Epithelial cell of esophagus (primary cell): ENCODE measurements around the gene COL15A1.

Experiments used
- DNase-seq: peaks from one replicate; pipeline ENCODE4 v3.0.0; 2010; ENCODE audit warnings: low read depth
- H3K4me3 ChIP-seq: 2 replicates; pipeline ENCODE4 v1.5.1; 2011; ENCODE audit warnings: mild to moderate bottlenecking, low read length, control low read depth
- CTCF ChIP-seq: IDR thresholded peaks from 2 replicates; pipeline ENCODE4 v1.5.1; 2011; ENCODE audit warnings: low read depth, mild to moderate bottlenecking, low read length, control low read depth, inconsistent platforms; ENCODE audit not compliant: insufficient read depth; ENCODE audit errors: missing control alignments

COL15A1 gene

GRCh38 chr9:99066571-99066970, 122.9 kb downstream of the COL15A1 start:
- DNase-seq = no peak
- TF ChIP-seq CTCF = no peak
- no peak overlapping the region for H3K4me3 ChIP-seq

GRCh38 chr9:99069075-99069474, 125.4 kb downstream of the COL15A1 start:
- no peak for TF ChIP-seq CTCF
- no peak for DNase-seq
- H3K4me3 ChIP-seq = no peak overlapping the region

- no peak for TF ChIP-seq CTCF
- H3K4me3 ChIP-seq = no peak overlapping the region
- DNase-seq = no peak
Measured at GRCh38 chr9:99069546-99069945, 125.8 kb downstream of the COL15A1 start.

- no peak overlapping the region for H3K4me3 ChIP-seq
- no peak for TF ChIP-seq CTCF
- no peak for DNase-seq
Measured at GRCh38 chr9:99070681-99071080, 127.0 kb downstream of the COL15A1 start.

GRCh38 chr9:99071313-99072039, 127.8 kb downstream of the COL15A1 start:
- TF ChIP-seq CTCF = no peak
- DNase-seq = no peak
- H3K4me3 ChIP-seq = no peak overlapping the region

- H3K4me3 ChIP-seq = no peak overlapping the region
- no peak for TF ChIP-seq CTCF
- no peak for DNase-seq
Measured at GRCh38 chr9:99072040-99072394, 128.3 kb downstream of the COL15A1 start.

GRCh38 chr9:99073347-99073746, 129.6 kb downstream of the COL15A1 start:
- no peak overlapping the region for H3K4me3 ChIP-seq
- no peak for TF ChIP-seq CTCF
- DNase-seq = no peak
